AG04450 (cell line): ENCODE data around the gene SNRPA. TPM values are rescaled to one million over a fixed set of nuclear protein-coding genes. Genes with fewer than 3 reads are reported as not detected.

Experiments
- CTCF ChIA-PET: fragments of 300-600, 350-600 bp; formaldehyde crosslinking; extraction: SDS; loops from one replicate; lab custom pipeline; 2022; ENCODE audit warnings: antibody characterized with exemption, inconsistent platforms; lab: Charles Lee
- POLR2A ChIA-PET: fragments of 350-600 bp; formaldehyde crosslinking; extraction: SDS; loops from one replicate; lab custom pipeline; 2021; ENCODE audit warnings: antibody characterized with exemption, inconsistent platforms; lab: Yijun Ruan, JAX
- DNase-seq: peaks from one replicate; pipeline ENCODE4 v3.0.0-alpha.2; 2011; ENCODE audit warnings: low read depth, low spot score
- H3K27ac ChIP-seq: one replicate; pipeline ENCODE4 v1.5.1; 2012; ENCODE audit warnings: low read depth, low read length, control low read depth
- H3K27me3 ChIP-seq: one replicate; pipeline ENCODE4 v1.6.0; 2012; ENCODE audit warnings: low read length; ENCODE audit not compliant: control insufficient read depth, insufficient read depth
- H3K4me3 ChIP-seq: 2 replicates; pipeline ENCODE4 v1.5.1; 2011; ENCODE audit warnings: mild to moderate bottlenecking, low read depth, low read length, control low read depth
- H3K9me3 ChIP-seq: 2 replicates; pipeline ENCODE4 v1.5.1; 2012; ENCODE audit warnings: low read length; ENCODE audit not compliant: control insufficient read depth, insufficient read depth
- CTCF ChIP-seq: IDR thresholded peaks from 2 replicates; pipeline ENCODE4 v1.5.1; 2011; ENCODE audit warnings: low read depth, low read length, control low read depth, inconsistent platforms
- polyA plus RNA-seq: library from polyadenylated mRNA; depleted of rRNA; stranded (reverse); fragments of >200 nt; gene quantifications from 2 replicates; pipeline ENCODE4 v1.2.3, GENCODE V29; 2011

Gene SNRPA
- polyA plus RNA-seq, 1 experiment: 126 TPM

GRCh38 chr19:40791996-40792395 lies 41.0 kb downstream of the SNRPA start:
- Histone ChIP-seq H3K9me3 (no peaks in the 10 kb centered on the region), H3K27ac (no peak overlapping the region), H3K27me3 (no peaks in the 10 kb centered on the region), H3K4me3 (no peak overlapping the region)
- CTCF ChIA-PET: no interaction called here
- POLR2A ChIA-PET: no interaction called here
- DNase-seq: no peak
- no peak for TF ChIP-seq CTCF

- POLR2A ChIA-PET: interaction anchor here (0.7 to 2.6 kb wide), 3 partner anchors 19 to 407 kb away, joined by 3 to 20 read pairs (median 5); partner anchors contain the start of gene RAB4B
- no peak for TF ChIP-seq CTCF
- Histone ChIP-seq H3K27me3 (no peaks in the 10 kb centered on the region), H3K4me3 (no peak overlapping the region), H3K27ac (no peak overlapping the region), H3K9me3 (no peaks in the 10 kb centered on the region; the same call in 1 of the 2 replicates)
- CTCF ChIA-PET: interaction anchor here (1.0 to 1.4 kb wide), 3 partner anchors 10 to 106 kb away, joined by 3 to 20 read pairs (median 8); partner anchors contain the start of gene RAB4B
- no peak for DNase-seq
These were observed 46.4 kb downstream of the SNRPA start for GRCh38 chr19:40797166-40797962.

GRCh38 chr19:40797963-40798682 lies 47.1 kb downstream of the SNRPA start:
- TF ChIP-seq CTCF: peak; percentile 61
- no peaks in the 10 kb centered on the region for H3K27me3 ChIP-seq
- CTCF ChIA-PET: interaction anchor here (1.0 to 1.5 kb wide), 4 partner anchors 10 to 135 kb away, joined by 3 to 20 read pairs (median 6); partner anchors contain the start of gene RAB4B
- POLR2A ChIA-PET: interaction anchor here (0.6 to 2.6 kb wide), 10 partner anchors 9 to 406 kb away, joined by 3 to 20 read pairs (median 4); partner anchors contain the start of genes ACTMAP and RAB4B
- H3K9me3 ChIP-seq: no peaks in the 10 kb centered on the region; the same call in 1 of the 2 replicates
- H3K27ac ChIP-seq: peak overlapping the region; percentile 81
- H3K4me3 ChIP-seq: peak overlapping the region; percentile 66
- DNase-seq: no peak

- Histone ChIP-seq H3K27me3 (no peaks in the 10 kb centered on the region), H3K9me3 (no peaks in the 10 kb centered on the region; the same call in 1 of the 2 replicates), H3K4me3 (peak within 1 kb of the TSS; percentile 82), H3K27ac (peak within 1 kb of the TSS; percentile 81)
- no peak for TF ChIP-seq CTCF
- POLR2A ChIA-PET: interaction anchor here (0.6 to 2.6 kb wide), 10 partner anchors 8 to 153 kb away, joined by 3 to 20 read pairs (median 4); partner anchors contain the start of genes ACTMAP and RAB4B
- CTCF ChIA-PET: interaction anchor here (1.0 to 1.5 kb wide), 4 partner anchors 11 to 136 kb away, joined by 3 to 20 read pairs (median 6); partner anchors contain the start of gene RAB4B
- DNase-seq: peak; percentile 99
These were observed 47.9 kb downstream of the SNRPA start, which contains the start of gene EGLN2 for GRCh38 chr19:40798683-40799557. TSS of gene EGLN2 (plus strand) at chr19:40799191. CDS start at chr19:40800573, 1,382 bp downstream.
